Measurements from ENCODE around the gene S100B. TPM values are rescaled to one million over a fixed set of nuclear protein-coding genes. Genes with fewer than 3 reads are reported as not detected.

The S100B gene
- total and polyA plus RNA-seq, 9 of the 15 experiments (the other 6 are each of a cell fraction or from before 2014, with no cell fraction given) = not detected

DNA sequence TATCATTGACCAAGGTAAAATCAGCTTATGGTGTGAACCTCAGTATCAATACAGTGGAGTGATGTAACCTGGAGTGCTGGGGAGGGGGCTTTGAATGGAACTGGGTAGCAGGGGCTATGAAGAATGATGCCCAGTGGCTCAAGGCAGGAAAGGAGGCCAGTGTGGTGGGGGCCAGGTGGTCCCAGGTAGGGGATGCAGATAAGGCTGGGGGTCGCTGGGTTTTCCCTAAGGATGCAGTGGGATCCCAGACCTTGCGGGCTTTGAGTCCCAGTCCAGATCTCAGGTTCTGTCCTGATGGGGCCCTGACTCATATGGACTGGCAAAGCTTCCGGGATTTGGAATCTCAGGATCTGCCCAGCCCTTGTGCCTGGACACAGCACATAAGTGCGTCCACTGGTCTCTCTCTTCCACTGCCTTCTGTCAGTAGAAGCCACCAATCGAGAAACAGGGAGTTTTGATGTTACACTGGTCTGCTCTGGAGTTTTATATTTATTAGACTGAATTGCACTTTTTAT lies 52.0 kb downstream of the S100B start:
- H3K9ac ChIP-seq (ENCODE audit: insufficient read depth in 1 of 2, low read depth in 2 of 2, low read length in 2 of 2) = no peak overlapping the region
- ATAC-seq (no peak), FAIRE-seq (no peak), DNase-seq (ENCODE audit: extremely low read depth in 1 of 4, low spot score in 3 of 4) (no peak)
- in situ Hi-C loops (cut with MboI) = no loop called here
- peaks cover 47% of the 10 kb centered on the region; the same call in 2 of the 3 replicates for H3K36me3 ChIP-seq (ENCODE audit: control insufficient read depth, insufficient read depth, low read length)
- H2AFZ ChIP-seq (ENCODE audit: low read depth, low read length) = no peak overlapping the region
- 75% methylated on average over 5 of the region's 5 CpGs for WGBS (ENCODE audit: insufficient coverage, low coverage, missing lambda C conversion rate)
- no peaks in the 10 kb centered on the region for H3K27me3 ChIP-seq (ENCODE audit: control insufficient read depth in 2 of 2, insufficient read depth in 2 of 2, low read length in 2 of 2)
- TF ChIP-seq HNRNPUL1 (IDR thresholded peaks at IDR 0.05; ENCODE audit: low read length) (no peak), ZNF239 (CRISPR knock-in tag; IDR thresholded peaks at IDR 0.05) (no peak), NR2C1 (IDR thresholded peaks at IDR 0.05) (no peak), NR2C1 (tag; IDR thresholded peaks at IDR 0.05) (no peak), ZNF282 (CRISPR knock-in tag; IDR thresholded peaks at IDR 0.05) (no peak)
- peaks cover 0 to 17% of the 10 kb centered on the region in 2 experiments; a peak in 2 of 5 replicates for H3K4me1 ChIP-seq (replicated peaks in 1 of 2; ENCODE audit: control insufficient read depth in 2 of 2, insufficient read depth in 2 of 2, low read length in 2 of 2)
- no peaks in the 10 kb centered on the region for H3K79me2 ChIP-seq (ENCODE audit: control insufficient read depth, insufficient read depth, low read length)
- H3K9me3 ChIP-seq (replicated peaks; ENCODE audit: control insufficient read depth, insufficient read depth, low read depth, low read length) = no peaks in the 10 kb centered on the region
- ChIA-PET CTCF (ENCODE audit: low intra/inter-chr PET ratio) (no interaction called here), POLR2A (interaction anchor here (0.6 kb wide), 1 partner anchor 26 kb away, joined by 3 read pairs; no protein-coding TSS in a partner anchor)
- intact Hi-C loops (cut with micrococcal nuclease) = no loop called here
- H3K27ac ChIP-seq (ENCODE audit: extremely low read depth, low read depth, low read length) = no peak overlapping the region
- no peak overlapping the region for H3K4me3 ChIP-seq
- H4K20me1 ChIP-seq (replicated peaks; ENCODE audit: control insufficient read depth, insufficient read depth, low read length) = no peaks in the 10 kb centered on the region
- BruUV-seq (replicated peaks) = TSS peak; percentile 18
- H3K9me1 ChIP-seq (ENCODE audit: control insufficient read depth, insufficient read depth, low read length) = no peaks in the 10 kb centered on the region
- H3K4me2 ChIP-seq (ENCODE audit: insufficient read depth, low read length) = no peak overlapping the region

DNA sequence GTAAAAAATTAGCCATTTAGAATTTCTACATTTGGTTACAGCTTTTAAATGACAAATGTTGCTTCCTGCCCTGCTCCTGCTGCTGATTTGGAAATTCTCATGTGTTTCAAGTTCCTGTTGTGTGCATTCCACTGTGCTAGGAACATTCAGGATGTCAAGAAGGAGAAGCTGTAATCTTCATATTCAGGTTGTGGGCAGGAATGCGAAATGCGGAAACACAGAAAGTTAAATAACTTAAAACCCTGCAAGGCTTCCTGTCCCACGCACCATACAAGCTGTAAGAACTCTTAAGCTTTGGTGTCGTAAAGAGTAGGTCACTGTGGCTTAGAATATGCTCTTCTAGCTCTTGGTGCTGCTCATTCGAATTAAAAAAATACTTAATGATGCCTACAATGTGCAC lies 52.6 kb downstream of the S100B start:
- H3K9ac ChIP-seq (ENCODE audit: insufficient read depth in 1 of 2, low read depth in 2 of 2, low read length in 2 of 2) = no peak overlapping the region
- DNase-seq (ENCODE audit: extremely low read depth in 1 of 4, low spot score in 3 of 4) (no peak), ATAC-seq (no peak), FAIRE-seq (no peak)
- POLR2A ChIA-PET = interaction anchor here (0.8 to 1.1 kb wide), 3 partner anchors 8 to 333 kb away, joined by 3 read pairs; no protein-coding TSS in a partner anchor
- H3K36me3 ChIP-seq (ENCODE audit: control insufficient read depth, insufficient read depth, low read length) = peaks cover 44% of the 10 kb centered on the region; the same call in 2 of the 3 replicates
- 78% methylated on average over 5 of the region's 5 CpGs for WGBS (ENCODE audit: insufficient coverage, low coverage, missing lambda C conversion rate)
- CTCF ChIA-PET (ENCODE audit: low intra/inter-chr PET ratio) = no interaction called here
- H3K9me1 ChIP-seq (ENCODE audit: control insufficient read depth, insufficient read depth, low read length) = no peaks in the 10 kb centered on the region
- H3K27me3 ChIP-seq (ENCODE audit: control insufficient read depth in 2 of 2, insufficient read depth in 2 of 2, low read length in 2 of 2) = no peaks in the 10 kb centered on the region
- no peak overlapping the region for H3K27ac ChIP-seq (ENCODE audit: extremely low read depth, low read depth, low read length)
- no peak overlapping the region for H2AFZ ChIP-seq (ENCODE audit: low read depth, low read length)
- BruUV-seq (replicated peaks) = no TSS peak
- in situ Hi-C loops (cut with MboI) = no loop called here
- intact Hi-C loops (cut with micrococcal nuclease) = no loop called here
- no peaks in the 10 kb centered on the region for H3K79me2 ChIP-seq (ENCODE audit: control insufficient read depth, insufficient read depth, low read length)
- H3K4me3 ChIP-seq = no peak overlapping the region
- H4K20me1 ChIP-seq (replicated peaks; ENCODE audit: control insufficient read depth, insufficient read depth, low read length) = no peaks in the 10 kb centered on the region
- no peak overlapping the region for H3K4me2 ChIP-seq (ENCODE audit: insufficient read depth, low read length)
- peaks cover 0 to 11% of the 10 kb centered on the region in 2 experiments; a peak in 2 of 5 replicates for H3K4me1 ChIP-seq (replicated peaks in 1 of 2; ENCODE audit: control insufficient read depth in 2 of 2, insufficient read depth in 2 of 2, low read length in 2 of 2)
- H3K9me3 ChIP-seq (replicated peaks; ENCODE audit: control insufficient read depth, insufficient read depth, low read depth, low read length) = no peaks in the 10 kb centered on the region
- no peak for TF ChIP-seq NUFIP1 (IDR thresholded peaks at IDR 0.05; ENCODE audit: partially characterized antibody)
- TF ChIP-seq HEY1 (CRISPR knock-in tag; IDR thresholded peaks at IDR 0.05; ENCODE audit: borderline replicate concordance) = no peak
- TF ChIP-seq, protein P1, sequence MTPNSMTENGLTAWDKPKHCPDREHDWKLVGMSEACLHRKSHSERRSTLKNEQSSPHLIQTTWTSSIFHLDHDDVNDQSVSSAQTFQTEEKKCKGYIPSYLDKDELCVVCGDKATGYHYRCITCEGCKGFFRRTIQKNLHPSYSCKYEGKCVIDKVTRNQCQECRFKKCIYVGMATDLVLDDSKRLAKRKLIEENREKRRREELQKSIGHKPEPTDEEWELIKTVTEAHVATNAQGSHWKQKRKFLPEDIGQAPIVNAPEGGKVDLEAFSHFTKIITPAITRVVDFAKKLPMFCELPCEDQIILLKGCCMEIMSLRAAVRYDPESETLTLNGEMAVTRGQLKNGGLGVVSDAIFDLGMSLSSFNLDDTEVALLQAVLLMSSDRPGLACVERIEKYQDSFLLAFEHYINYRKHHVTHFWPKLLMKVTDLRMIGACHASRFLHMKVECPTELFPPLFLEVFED (CRISPR knock-in tag; conservative IDR thresholded peaks at IDR 0.05) = no peak
- TF ChIP-seq ADNP (tag; IDR thresholded peaks at IDR 0.05) = no peak
- no peak for TF ChIP-seq SAFB (IDR thresholded peaks at IDR 0.05; ENCODE audit: borderline replicate concordance, low read depth, low read length)
- TF ChIP-seq, protein P2, sequence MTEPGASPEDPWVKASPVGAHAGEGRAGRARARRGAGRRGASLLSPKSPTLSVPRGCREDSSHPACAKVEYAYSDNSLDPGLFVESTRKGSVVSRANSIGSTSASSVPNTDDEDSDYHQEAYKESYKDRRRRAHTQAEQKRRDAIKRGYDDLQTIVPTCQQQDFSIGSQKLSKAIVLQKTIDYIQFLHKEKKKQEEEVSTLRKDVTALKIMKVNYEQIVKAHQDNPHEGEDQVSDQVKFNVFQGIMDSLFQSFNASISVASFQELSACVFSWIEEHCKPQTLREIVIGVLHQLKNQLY (CRISPR knock-in tag; conservative IDR thresholded peaks at IDR 0.05) = no peak
- no peak for TF ChIP-seq ATF7 (IDR thresholded peaks at IDR 0.05)

Measured in K562 (cell line).